Heart right ventricle (tissue), 16 donors: ENCODE data around the gene TMEM200A. TPM values are rescaled to one million over a fixed set of nuclear protein-coding genes. Genes with fewer than 3 reads are reported as not detected.
A peak's percentile ranks its signal among the peaks of the same experiment; 100 is the strongest.

Experiments
- ATAC-seq, 8 donors: fragments of 200-7000 bp; cut with Tn5 transposase; one replicate each; pipeline ENCODE4 v1.9.1; 2020; ENCODE audit warnings: mild to moderate bottlenecking in 8 of 8, moderate library complexity in 8 of 8, moderate number of reproducible peaks in 1 of 8
- DNase-seq, 2 donors: peaks; one replicate each; pipeline ENCODE4 v3.0.0-alpha.2; 2020
- H3K27ac ChIP-seq, 10 donors: fragments of 200-600 bp; sonication (generic) in 2 of 10; one replicate each; pipeline versions ENCODE4 v1.5.0 to v1.8.0; 2020 to 2022; ENCODE audit warnings: mild to moderate bottlenecking in 3 of 10
- H3K27me3 ChIP-seq, 7 donors: fragments of 200-600 bp; one replicate each; pipeline ENCODE4 v1.8.0; 2021 to 2022; ENCODE audit warnings: mild to moderate bottlenecking in 2 of 7
- H3K36me3 ChIP-seq, 9 donors: fragments of 200-600 bp; sonication (generic) in 1 of 9; one replicate each; pipeline versions ENCODE4 v1.5.0 to v1.8.0; 2020 to 2022; ENCODE audit warnings: mild to moderate bottlenecking in 2 of 9
- H3K4me1 ChIP-seq, 9 donors: fragments of 200-600 bp; sonication (generic) in 1 of 9; one replicate each; pipeline versions ENCODE4 v1.5.0 to v1.8.0; 2020 to 2022; ENCODE audit warnings: mild to moderate bottlenecking in 4 of 9
- H3K4me3 ChIP-seq, 10 donors: fragments of 200-600 bp; sonication (generic) in 2 of 10; one replicate each; pipeline versions ENCODE4 v1.5.0 to v1.8.0; 2020 to 2022; ENCODE audit warnings: mild to moderate bottlenecking in 7 of 10, moderate library complexity in 2 of 10
- H3K9me3 ChIP-seq, 11 donors: fragments of 200-600 bp in 10 of 11; sonication (generic) in 2 of 11; one replicate each; pipeline versions ENCODE4 v1.5.0 to v1.8.0; 2013 to 2022; ENCODE audit warnings: mild to moderate bottlenecking in 2 of 11, control low read depth in 1 of 11, moderate library complexity in 1 of 11
- CTCF ChIP-seq, 9 donors: fragments of 200-600 bp; sonication (generic) in 2 of 9; IDR thresholded peaks; one replicate each; pipeline versions ENCODE4 v1.5.0 to v1.8.0; 2021 to 2022; ENCODE audit warnings: antibody characterized with exemption in 9 of 9, mild to moderate bottlenecking in 5 of 9, moderate library complexity in 1 of 9
- WGBS, 2 donors: extraction: QIAGEN DNeasy Blood & Tissue Kit; methylation state at CpG; one replicate each; pipeline ENCODE4 v1.1.7; 2013; ENCODE audit warnings: inconsistent platforms in 1 of 2; 5-methylcytosine and 5-hydroxymethylcytosine counted together
- intact Hi-C, 10 donors: fragments of 100-400 bp; cut with DNase I; formaldehyde crosslinking; loops; one replicate each; pipeline versions ENCODE4 v1.11.1 to v1.14.2; 2022
- polyA plus RNA-seq, 2 donors: library from polyadenylated mRNA; stranded (reverse); fragments of 200-250 nt; gene quantifications; one replicate each; pipeline ENCODE4 v1.2.3, GENCODE V29; 2013
- total RNA-seq, 10 donors: library from RNA; stranded (reverse); fragmentation: NEBNext Ultra II Directional in 3 of 10; extraction: Animal tissue kit (Norgen Biotek cat#: 25700) in 3 of 10; gene quantifications; one replicate each; pipeline versions ENCODE4 v1.2.1 to v1.2.4, GENCODE V29; 2021 to 2023
- donor health status: Arrhythmogenic right ventricular cardiomyopathy.
- donor health status: ischemic (EF 13 %, LVEDD 7.1; RV severe dilation, severe dysfunction).
- donor health status: healthy with polysubstance abuse.
- donor health status: DM: no; HTN: yes; CAD: no.
- donor health status: DM: no; HTN: no; CAD: no.
- donor health status: ischemic (EF 25% LVEDD 6.9; RV normal size, moderate dysfunction).
- donor health status: ischemic (EF 25% LVEDD 5.7; RV mildly dilated, moderate dysfunction).
- donor health status: healthy.
- donor health status: DM: yes; HTN: yes; CAD: no.
- donor health status: Ischemic cardiomyopathy.
- donor health status: ischemic (EF 35%, LVEDD 5.7; RV mildly dilated, moderate dysfunction).
- donor health status: nonischemic (EF 11% LVEDD 7.7; RV severe dilation, severe dysfunction).
- donor health status: DM: yes; HTN: yes; CAD: no.
- donor health status: PGD.
- donor health status: ischemic (EF 29% LVEDD 5.4; RV normal size, mild dysfunction).
- donor health status: nonischemic (EF 23%, LVEDD 6.1; RV moderate dilation, normal function).

TMEM200A gene
- total and polyA plus RNA-seq, 12 donors, result 0.07 to 0.39 (median 0.18) TPM; not detected in 4

- intact Hi-C loops, result no loop called here
- peak overlapping the region; percentile 27 to 64 (median 52) for H3K4me3 ChIP-seq
- peaks cover 0 to 18% (median 13%) of the 10 kb centered on the region in 9 donors for H3K4me1 ChIP-seq
- ATAC-seq, result peak in 7 of 8 donors; percentile 19 to 55 (median 38)
- no peaks in the 10 kb centered on the region for H3K36me3 ChIP-seq
- H3K27me3 ChIP-seq, result peaks cover 0 to 84% (median 60%) of the 10 kb centered on the region in 7 donors
- peaks cover 0 to 3% (median 0%) of the 10 kb centered on the region in 11 donors for H3K9me3 ChIP-seq
- peak overlapping the region in 1 of 10 donors; percentile 44 for H3K27ac ChIP-seq
- peak in 1 of 2 donors; percentile 7 for DNase-seq
- WGBS, 2 donors, result 1% methylated on average over 60 to 65 of the region's 65 CpGs
- no peak for TF ChIP-seq CTCF (IDR thresholded peaks at IDR 0.05)
These were observed 539 bp downstream of the TMEM200A start for GRCh38 chr6:130366107-130367005.

GRCh38 chr6:130367767-130368166 is 1.9 kb downstream of the TMEM200A start:
- H3K27ac ChIP-seq, result no peak overlapping the region
- peaks cover 0 to 18% (median 13%) of the 10 kb centered on the region in 9 donors for H3K4me1 ChIP-seq
- WGBS, 2 donors, result 90% methylated on average over 1 of the region's 1 CpG
- ATAC-seq, result no peak
- no peak overlapping the region for H3K4me3 ChIP-seq
- H3K9me3 ChIP-seq, result no peaks in the 10 kb centered on the region
- no peak for TF ChIP-seq CTCF (IDR thresholded peaks at IDR 0.05)
- peaks cover 0 to 90% (median 60%) of the 10 kb centered on the region in 7 donors for H3K27me3 ChIP-seq
- intact Hi-C loops, result no loop called here
- no peaks in the 10 kb centered on the region for H3K36me3 ChIP-seq
- DNase-seq, result no peak

- Histone ChIP-seq H3K4me3 (no peak overlapping the region), H3K36me3 (no peaks in the 10 kb centered on the region), H3K27me3 (peaks cover 0 to 84% (median 60%) of the 10 kb centered on the region in 7 donors), H3K9me3 (no peaks in the 10 kb centered on the region), H3K27ac (no peak overlapping the region), H3K4me1 (peaks cover 0 to 18% (median 13%) of the 10 kb centered on the region in 9 donors)
- no peak for ATAC-seq
- TF ChIP-seq CTCF (IDR thresholded peaks at IDR 0.05), result no peak
- intact Hi-C loops, result no loop called here
- no peak for DNase-seq
- WGBS, 2 donors, result 32 to 68% methylated on average over 1 of the region's 1 CpG
These were observed 2.8 kb downstream of the TMEM200A start for GRCh38 chr6:130368576-130368975.

- intact Hi-C loops, result no loop called here
- 83 to 90% methylated on average over 1 of the region's 1 CpG for WGBS, 2 donors
These were observed 4.0 kb downstream of the TMEM200A start for GRCh38 chr6:130369831-130370230.

More at GRCh38 chr6:130369831-130370230, 4.0 kb downstream of the TMEM200A start:
- peaks cover 0 to 71% (median 52%) of the 10 kb centered on the region in 7 donors for H3K27me3 ChIP-seq
- no peaks in the 10 kb centered on the region for H3K36me3 ChIP-seq
- no peaks in the 10 kb centered on the region for H3K9me3 ChIP-seq
- no peak for ATAC-seq
- H3K27ac ChIP-seq, result no peak overlapping the region
- DNase-seq, result no peak
- peaks cover 0 to 18% (median 13%) of the 10 kb centered on the region in 9 donors for H3K4me1 ChIP-seq
- H3K4me3 ChIP-seq, result no peak overlapping the region
- TF ChIP-seq CTCF (IDR thresholded peaks at IDR 0.05), result no peak
